ENCODE data around the gene CPEB4. TPM values are rescaled to one million over a fixed set of nuclear protein-coding genes. Genes with fewer than 3 reads are reported as not detected.

Gene CPEB4
- total RNA-seq, 1 experiment from 2014 or later: 11.1 TPM

- Histone ChIP-seq H3K27me3 (ENCODE audit: insufficient read depth, low read length) (peaks cover under 1% of the 10 kb centered on the region; the same call in 1 of the 2 replicates), H3K4me2 (ENCODE audit: low read length) (no peak overlapping the region), H3K36me3 (ENCODE audit: control insufficient read depth in 1 of 2, insufficient read depth in 2 of 2, low read length in 2 of 2) (no peaks in the 10 kb centered on the region), H3K9me3 (ENCODE audit: control insufficient read depth in 1 of 2, insufficient read depth in 1 of 2, low read depth in 1 of 2, low read length in 2 of 2) (no peaks in the 10 kb centered on the region), H3K4me3 (replicated peaks in 1 of 2; ENCODE audit: low read depth in 1 of 2, low read length in 2 of 2) (no peak overlapping the region), H2AFZ (ENCODE audit: low read depth, low read length, poor library complexity, severe bottlenecking) (no peak overlapping the region), H3K4me1 (ENCODE audit: control insufficient read depth in 1 of 2, insufficient read depth in 2 of 2, low read length in 2 of 2) (peaks cover 0 to 9% of the 10 kb centered on the region in 2 experiments; a peak in 2 of 4 replicates), H3K27ac (ENCODE audit: low read depth, low read length) (no peak overlapping the region), H4K20me1 (ENCODE audit: insufficient read depth) (no peaks in the 10 kb centered on the region), H3K79me2 (ENCODE audit: insufficient read depth, low read length) (no peaks in the 10 kb centered on the region), H3K9ac (ENCODE audit: low read length) (no peak overlapping the region), H3K9me2 (ENCODE audit: insufficient read depth) (no peaks in the 10 kb centered on the region)
- ChIA-PET POLR2A (interaction anchor here (0.6 kb wide), 1 partner anchor 1268 kb away, joined by 3 read pairs; no protein-coding TSS in a partner anchor), CTCF (interaction anchor here (1.0 to 4.8 kb wide), 6 partner anchors 10 to 357 kb away, joined by 3 to 73 read pairs (median 4); partner anchors contain the start of gene BOD1), RAD21 (ENCODE audit: low non-redundant PET in 1 of 2, low total read pairs in 2 of 2, uncharacterized antibody in 2 of 2, unreplicated experiment in 2 of 2) (no interaction called here)
- TF ChIP-seq CTCF (IDR thresholded peaks at IDR 0.05 in 2 of 3, conservative IDR thresholded peaks at IDR 0.05 in 1 of 3; ENCODE audit: borderline replicate concordance in 1 of 3, insufficient read depth in 1 of 3, low read depth in 2 of 3, low read length in 2 of 3) (no peak), JUND (IDR thresholded peaks at IDR 0.05) (no peak), SP1 (IDR thresholded peaks at IDR 0.05; ENCODE audit: low read depth) (no peak), EZH2 (IDR thresholded peaks at IDR 0.05) (no peak), POLR2AphosphoS5 (IDR thresholded peaks at IDR 0.05; ENCODE audit: low read depth, low read length) (no peak), ATF3 (IDR thresholded peaks at IDR 0.05) (no peak), CEBPB (IDR thresholded peaks at IDR 0.05; ENCODE audit: low read depth) (no peak), SRF (IDR thresholded peaks at IDR 0.05; ENCODE audit: low read depth) (no peak), FOSL1 (IDR thresholded peaks at IDR 0.05; ENCODE audit: low read depth) (no peak), REST (IDR thresholded peaks at IDR 0.05; ENCODE audit: low read depth) (no peak)
- intact Hi-C loops (cut with micrococcal nuclease): loop anchor here (5.0 to 10.0 kb wide), 2 partner anchors 210 to 682 kb away; no protein-coding TSS in a partner anchor
- ATAC-seq (no peak), DNase-seq (ENCODE audit: low read depth, low spot score) (no peak)
- BruUV-seq (replicated peaks): no TSS peak
Measured at GRCh38 chr5:173974688-173975239, 86.6 kb downstream of the CPEB4 start.
